Transverse colon (tissue), 4 donors: ENCODE data around the gene HDAC4. TPM values are rescaled to one million over a fixed set of nuclear protein-coding genes. Genes with fewer than 3 reads are reported as not detected.

Source experiments
- DNase-seq: peaks from one replicate; pipeline ENCODE4 v3.0.0-alpha.2; 2019
- H3K27ac ChIP-seq, 4 donors: fragments of 200-600 bp; sonication (generic); 2 replicates each; pipeline ENCODE4 v1.5.1; 2016 to 2018; ENCODE audit warnings: inconsistent platforms in 4 of 4
- H3K27me3 ChIP-seq: fragments of 200-600 bp; sonication (generic); 2 replicates; pipeline ENCODE4 v1.5.1; 2017; ENCODE audit warnings: inconsistent platforms
- H3K36me3 ChIP-seq, 4 donors: fragments of 200-600 bp; sonication (generic); 2 replicates each; pipeline ENCODE4 v1.5.1; 2017 to 2019; ENCODE audit warnings: inconsistent platforms in 4 of 4
- H3K4me1 ChIP-seq, 4 donors: fragments of 200-600 bp; sonication (generic); 2 replicates each; pipeline ENCODE4 v1.5.1; 2017 to 2020; ENCODE audit warnings: inconsistent platforms in 4 of 4
- H3K4me3 ChIP-seq, 4 donors: fragments of 200-600 bp; sonication (generic); 1 replicate in 1 of 4; 2 replicates in 3 of 4; pipeline versions ENCODE4 v1.5.1 to v1.6.1; 2017 to 2019; ENCODE audit warnings: inconsistent platforms in 4 of 4
- H3K9me3 ChIP-seq, 2 donors: fragments of 200-600 bp; sonication (generic); 2 replicates each; pipeline ENCODE4 v1.5.1; 2017 to 2019; ENCODE audit warnings: inconsistent platforms in 2 of 2
- EP300 ChIP-seq: sonication (generic); formaldehyde crosslinking; IDR thresholded peaks from one replicate; pipeline ENCODE4 v1.6.1; 2017; ENCODE audit warnings: antibody characterized with exemption, low read depth
- POLR2A ChIP-seq: fragments of 450-650 bp; IDR thresholded peaks from one replicate; pipeline ENCODE4 v1.6.1; 2016; ENCODE audit warnings: antibody characterized with exemption, mild to moderate bottlenecking, moderate library complexity
- POLR2AphosphoS5 ChIP-seq, 3 donors: sonication (generic); formaldehyde crosslinking; IDR thresholded peaks; one replicate each; pipeline ENCODE4 v1.6.1; 2016; ENCODE audit warnings: antibody characterized with exemption in 3 of 3
- WGBS, 2 donors: methylation state at CpG; one replicate each; pipeline ENCODE4 v1.1.5; 2018; ENCODE audit warnings: low coverage in 1 of 2; 5-methylcytosine and 5-hydroxymethylcytosine counted together
- in situ Hi-C, 4 donors: fragments of 200-750 bp; cut with MboI; loops; one replicate each; pipeline versions ENCODE4 v1.15.0 to v1.15.1; 2017; ENCODE audit warnings: low sequenced_read_pairs in 3 of 4, low pct_ligation_motif_present in 1 of 4, low pct_unique_long_range_greater_than_20kb in 1 of 4
- intact Hi-C: fragments of 100-400 bp; cut with DNase I; formaldehyde crosslinking; loops from one replicate; pipeline ENCODE4 v1.15.1; 2023; ENCODE audit warnings: low total_unique reads
- total RNA-seq, 4 donors: library from RNA; depleted of rRNA; stranded (reverse); fragments of >200 nt; gene quantifications; one replicate each; pipeline ENCODE4 v1.1.0, GENCODE V29; 2016
- TF ChIP-seq, protein P1 (sequence below), 5 experiments: fragments of 200-600 bp in 3 of 5; fragments of 450-650 bp in 2 of 5; sonication (generic) in 3 of 5; IDR thresholded peaks; 1 replicate in 2 of 5; 2 replicates in 3 of 5; pipeline ENCODE4 v1.5.1; 2016 to 2017; ENCODE audit warnings: antibody characterized with exemption in 5 of 5, inconsistent platforms in 3 of 5, mild to moderate bottlenecking in 2 of 5, moderate library complexity in 1 of 5

The HDAC4 gene
- total RNA-seq, 4 donors from 2014 or later, result 33.9 to 192 (median 112) TPM

DNA sequence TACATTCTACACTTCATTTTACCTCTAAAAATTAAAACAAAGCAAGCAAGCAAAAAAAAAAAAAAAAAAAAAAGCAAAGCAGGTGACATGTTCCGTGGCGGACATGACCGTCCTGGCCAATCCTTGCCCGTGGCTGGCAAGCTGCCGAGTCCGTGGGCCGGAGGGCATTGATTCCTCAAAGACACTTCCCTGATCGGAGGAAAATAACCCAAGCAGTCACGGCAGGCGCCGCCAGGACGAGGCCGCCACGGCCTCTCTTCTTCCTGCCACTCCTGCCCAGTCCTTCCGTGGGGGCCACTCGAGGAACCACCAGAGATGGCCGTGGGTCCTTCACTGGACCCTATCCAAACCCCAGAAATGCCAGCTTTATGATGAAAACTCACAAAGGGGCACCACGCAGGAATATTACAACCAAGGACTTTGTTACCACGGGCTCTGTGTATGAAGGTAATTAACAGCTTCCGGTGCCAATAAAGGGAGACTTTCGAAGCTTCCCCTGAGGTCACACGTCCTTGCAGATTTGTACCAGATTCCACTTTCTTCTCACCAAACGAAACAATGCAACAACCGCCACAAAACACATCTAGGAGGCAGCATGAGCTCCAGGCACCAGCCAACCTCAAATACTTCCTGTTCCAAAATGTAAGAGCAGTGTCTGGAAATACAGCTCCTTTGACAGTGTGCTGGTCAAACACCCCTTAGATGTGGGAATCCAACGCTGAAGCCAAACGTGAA is 170.3 kb downstream of the HDAC4 start:
- in situ Hi-C loops, result no loop called here
- WGBS, 2 donors, result 78% methylated on average over 26 of the region's 26 CpGs; no CpG with 5 or more reads in 1 of the 2 donors
- TF ChIP-seq POLR2A (no peak), POLR2AphosphoS5 (IDR thresholded peaks at IDR 0.05) (no peak), EP300 (no peak)
- TF ChIP-seq, protein P1, sequence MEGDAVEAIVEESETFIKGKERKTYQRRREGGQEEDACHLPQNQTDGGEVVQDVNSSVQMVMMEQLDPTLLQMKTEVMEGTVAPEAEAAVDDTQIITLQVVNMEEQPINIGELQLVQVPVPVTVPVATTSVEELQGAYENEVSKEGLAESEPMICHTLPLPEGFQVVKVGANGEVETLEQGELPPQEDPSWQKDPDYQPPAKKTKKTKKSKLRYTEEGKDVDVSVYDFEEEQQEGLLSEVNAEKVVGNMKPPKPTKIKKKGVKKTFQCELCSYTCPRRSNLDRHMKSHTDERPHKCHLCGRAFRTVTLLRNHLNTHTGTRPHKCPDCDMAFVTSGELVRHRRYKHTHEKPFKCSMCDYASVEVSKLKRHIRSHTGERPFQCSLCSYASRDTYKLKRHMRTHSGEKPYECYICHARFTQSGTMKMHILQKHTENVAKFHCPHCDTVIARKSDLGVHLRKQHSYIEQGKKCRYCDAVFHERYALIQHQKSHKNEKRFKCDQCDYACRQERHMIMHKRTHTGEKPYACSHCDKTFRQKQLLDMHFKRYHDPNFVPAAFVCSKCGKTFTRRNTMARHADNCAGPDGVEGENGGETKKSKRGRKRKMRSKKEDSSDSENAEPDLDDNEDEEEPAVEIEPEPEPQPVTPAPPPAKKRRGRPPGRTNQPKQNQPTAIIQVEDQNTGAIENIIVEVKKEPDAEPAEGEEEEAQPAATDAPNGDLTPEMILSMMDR (IDR thresholded peaks at IDR 0.05), result no peak
- Histone ChIP-seq H3K27me3 (no peaks in the 10 kb centered on the region), H3K27ac (peak overlapping the region; percentile 14 to 41 (median 20)), H3K9me3 (no peaks in the 10 kb centered on the region), H3K4me1 (peaks cover 11 to 37% (median 27%) of the 10 kb centered on the region in 4 donors), H3K4me3 (no peak overlapping the region), H3K36me3 (no peaks in the 10 kb centered on the region)
- intact Hi-C loops, result no loop called here
- no peak for DNase-seq

DNA sequence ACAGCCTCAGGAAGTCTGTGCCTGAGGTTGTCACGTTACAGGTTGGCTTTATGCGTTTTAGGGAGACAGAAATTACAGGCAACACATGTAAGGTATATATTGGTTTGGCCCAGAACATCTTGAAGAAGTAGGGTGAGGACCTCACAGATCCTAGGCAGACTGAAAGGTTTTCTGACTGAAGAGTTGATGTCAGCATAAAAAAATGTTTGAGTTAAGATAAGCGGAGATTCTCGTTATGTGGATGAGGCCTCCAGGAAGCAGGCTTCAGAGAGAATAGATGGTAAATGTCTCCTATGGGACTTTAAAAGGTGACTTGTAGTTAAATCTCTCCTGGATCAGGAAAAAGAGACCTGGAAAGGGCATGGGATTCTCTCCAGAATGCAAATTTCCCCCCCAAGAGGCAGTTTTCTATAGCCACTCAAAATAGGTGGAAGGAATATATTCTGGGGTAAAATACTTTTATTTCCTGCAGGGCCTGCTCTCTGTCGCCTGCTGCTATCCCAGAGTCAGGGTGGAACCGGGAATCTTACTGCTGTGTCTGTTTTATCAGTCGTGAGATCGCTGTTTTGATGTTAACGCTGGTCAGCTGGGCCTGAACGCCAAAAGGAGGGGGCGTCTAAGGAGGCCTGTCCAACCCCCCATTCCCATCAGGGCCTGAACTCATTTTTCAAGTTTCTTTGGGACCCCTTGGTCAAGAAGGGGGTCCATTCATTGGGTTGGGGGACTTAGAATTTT is 171.1 kb downstream of the HDAC4 start:
- Histone ChIP-seq H3K9me3 (no peaks in the 10 kb centered on the region), H3K4me3 (no peak overlapping the region), H3K27ac (peak overlapping the region in 3 of 4 donors; percentile 2 to 16 (median 6)), H3K36me3 (no peaks in the 10 kb centered on the region), H3K4me1 (peaks cover 11 to 44% (median 31%) of the 10 kb centered on the region in 4 donors), H3K27me3 (no peaks in the 10 kb centered on the region)
- in situ Hi-C loops, result no loop called here
- intact Hi-C loops, result loop anchor here (10.0 kb wide), 1 partner anchor 165 kb away; no protein-coding TSS in a partner anchor
- no peak for TF ChIP-seq POLR2A
- TF ChIP-seq, protein P1 (IDR thresholded peaks at IDR 0.05), result no peak
- no peak for TF ChIP-seq EP300
- no peak for TF ChIP-seq POLR2AphosphoS5 (IDR thresholded peaks at IDR 0.05)
- DNase-seq, result no peak
- WGBS, 2 donors, result 78 to 81% methylated on average over 4 to 11 of the region's 11 CpGs

DNA sequence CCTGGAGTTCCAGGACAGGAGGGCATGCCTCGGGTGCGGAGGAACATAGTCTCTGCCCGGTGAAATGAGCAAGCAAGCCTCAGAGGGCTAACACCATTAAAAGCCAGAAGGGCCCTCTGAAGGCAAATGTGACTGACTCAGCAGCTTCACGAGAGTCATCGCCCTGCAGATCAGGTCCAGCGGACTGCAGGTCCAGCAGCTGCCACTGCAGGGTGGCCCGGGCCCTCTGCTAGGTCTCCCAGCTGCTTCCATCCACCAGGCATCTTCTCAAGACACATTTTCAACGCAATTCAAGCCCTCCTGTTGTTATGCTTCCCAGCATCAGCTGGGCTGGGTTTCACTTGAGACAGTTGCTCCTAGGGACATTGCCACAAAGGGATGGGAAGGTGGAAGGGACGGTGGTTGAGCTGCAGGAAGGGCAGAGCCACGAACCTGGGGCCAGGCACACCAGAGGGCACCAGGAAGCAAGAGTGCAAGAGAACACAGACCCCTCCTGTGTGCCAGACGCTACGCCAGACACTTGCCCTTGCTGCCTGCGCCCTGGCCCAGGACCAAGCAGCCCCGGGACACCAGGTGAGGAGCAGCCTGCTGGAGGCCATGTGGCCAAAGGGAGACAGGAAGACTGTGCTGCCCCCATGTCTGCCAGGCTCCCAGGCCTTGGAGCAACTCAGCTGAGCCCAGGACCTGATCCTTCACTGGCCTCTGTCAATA is 173.0 kb downstream of the HDAC4 start:
- Histone ChIP-seq H3K4me1 (peaks cover 26 to 63% (median 50%) of the 10 kb centered on the region in 4 donors), H3K4me3 (no peak overlapping the region), H3K27me3 (no peaks in the 10 kb centered on the region), H3K36me3 (no peaks in the 10 kb centered on the region), H3K9me3 (no peaks in the 10 kb centered on the region), H3K27ac (peak overlapping the region; percentile 78 to 88 (median 86))
- no peak for TF ChIP-seq EP300
- no peak for TF ChIP-seq POLR2AphosphoS5 (IDR thresholded peaks at IDR 0.05)
- TF ChIP-seq, protein P1 (IDR thresholded peaks at IDR 0.05), result no peak
- no peak for TF ChIP-seq POLR2A
- in situ Hi-C loops (no loop called here), intact Hi-C loops (loop anchor here (10.0 kb wide), 1 partner anchor 167 kb away; no protein-coding TSS in a partner anchor)
- no peak for DNase-seq
- 70% methylated on average over 14 of the region's 14 CpGs; no CpG with 5 or more reads in 1 of the 2 donors for WGBS, 2 donors
